ENCODE measurements around the gene TBC1D2.

- TF ChIP-seq CTCF (IDR thresholded peaks at IDR 0.05; ENCODE audit: extremely low read depth in 1 of 2, insufficient read depth in 1 of 2, low read depth in 1 of 2, low read length in 2 of 2) (no peak), POLR2A (IDR thresholded peaks at IDR 0.05; ENCODE audit: low read depth, low read length) (no peak)
Observed at GRCh38 chr9:98228392-98229089, 26.9 kb downstream of the TBC1D2 start.

Measured in endothelial cell of umbilical vein (primary cell).